Uterus (tissue), 4 donors: ENCODE results near the gene ICA1. TPM values are rescaled to one million over a fixed set of nuclear protein-coding genes. Genes with fewer than 3 reads are reported as not detected.

ENCODE experiments used
- DNase-seq, 2 donors: peaks; one replicate each; pipeline ENCODE4 v3.0.0-alpha.2; 2019 to 2020
- H3K27ac ChIP-seq, 2 donors: fragments of 200-600 bp; sonication (generic); 1 replicate in 1 of 2; 2 replicates in 1 of 2; pipeline ENCODE4 v1.5.1; 2016 to 2018
- H3K27me3 ChIP-seq, 2 donors: fragments of 200-600 bp; sonication (generic); one replicate each; pipeline ENCODE4 v1.5.1; 2018 to 2019; ENCODE audit warnings: control low read depth in 1 of 2
- H3K36me3 ChIP-seq, 2 donors: fragments of 200-600 bp; sonication (generic); one replicate each; pipeline ENCODE4 v1.5.1; 2019; ENCODE audit warnings: control low read depth in 1 of 2
- H3K4me1 ChIP-seq, 2 donors: fragments of 200-600 bp; sonication (generic); one replicate each; pipeline ENCODE4 v1.5.1; 2018 to 2019; ENCODE audit warnings: control low read depth in 1 of 2
- H3K4me3 ChIP-seq, 2 donors: fragments of 200-600 bp; sonication (generic); 1 replicate in 1 of 2; 2 replicates in 1 of 2; pipeline ENCODE4 v1.5.1; 2018 to 2019; ENCODE audit warnings: mild to moderate bottlenecking in 1 of 2
- H3K9me3 ChIP-seq, 2 donors: fragments of 200-600 bp; sonication (generic); one replicate each; pipeline ENCODE4 v1.5.1; 2019; ENCODE audit warnings: control low read depth in 1 of 2
- POLR2A ChIP-seq, 2 donors: fragments of 450-650 bp; IDR thresholded peaks; one replicate each; pipeline ENCODE4 v1.6.1; 2016; ENCODE audit warnings: antibody characterized with exemption in 2 of 2, mild to moderate bottlenecking in 1 of 2, moderate library complexity in 1 of 2
- intact Hi-C: fragments of 100-400 bp; cut with DNase I; formaldehyde crosslinking; loops from one replicate; pipeline ENCODE4 v1.15.1; 2023; ENCODE audit warnings: low total_unique reads
- total RNA-seq, 4 donors: library from RNA; depleted of rRNA in 3 of 4; stranded (reverse); fragments of >200 nt in 3 of 4; gene quantifications; one replicate each; pipeline versions ENCODE4 v1.1.0 to v1.2.4, GENCODE V29; 2014 to 2023
- TF ChIP-seq, protein P1 (sequence below), 4 experiments: fragments of 200-600 bp in 2 of 4; fragments of 450-650 bp in 2 of 4; sonication (generic) in 2 of 4; IDR thresholded peaks; one replicate each; pipeline ENCODE4 v1.5.1; 2016 to 2019; ENCODE audit warnings: antibody characterized with exemption in 4 of 4, mild to moderate bottlenecking in 2 of 4, moderate library complexity in 1 of 4
- donor health status: DM: yes; HTN: yes; CAD: no.

Gene ICA1
- total RNA-seq, 4 donors from 2014 or later = 3.5 to 36.9 (median 28.5) TPM

DNA sequence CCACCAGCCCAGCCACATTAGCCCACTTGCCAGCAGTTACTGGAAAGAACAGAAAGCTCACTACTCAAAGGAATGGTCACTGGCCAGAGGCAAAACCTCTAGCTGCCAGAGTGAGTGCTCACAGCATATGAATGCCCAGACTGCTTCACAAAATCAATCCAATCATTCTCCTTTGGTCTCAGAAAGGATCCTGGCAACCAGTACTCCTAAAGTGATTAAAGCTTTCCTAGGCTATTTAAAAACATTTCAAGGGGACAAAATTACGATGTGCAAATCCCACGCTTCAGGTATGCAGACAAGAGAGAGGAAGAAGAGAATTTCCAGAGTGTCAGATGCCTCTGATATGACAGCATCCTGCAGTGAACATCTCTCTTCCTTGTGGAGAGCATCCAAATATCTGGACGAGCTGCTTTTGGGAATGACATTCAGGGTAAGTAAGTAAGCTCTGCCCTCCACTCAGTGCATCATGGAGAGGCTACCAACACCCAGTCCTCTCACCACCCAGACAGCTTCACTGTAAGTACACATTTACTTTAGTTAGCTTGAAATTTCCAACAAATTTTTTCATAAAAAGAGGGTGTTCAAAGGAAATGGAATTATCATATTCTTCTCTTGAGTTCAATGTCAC is 25.1 kb downstream of the ICA1 start:
- H3K4me3 ChIP-seq = no peak overlapping the region
- TF ChIP-seq POLR2A (IDR thresholded peaks at IDR 0.05) = no peak
- TF ChIP-seq, protein P1, sequence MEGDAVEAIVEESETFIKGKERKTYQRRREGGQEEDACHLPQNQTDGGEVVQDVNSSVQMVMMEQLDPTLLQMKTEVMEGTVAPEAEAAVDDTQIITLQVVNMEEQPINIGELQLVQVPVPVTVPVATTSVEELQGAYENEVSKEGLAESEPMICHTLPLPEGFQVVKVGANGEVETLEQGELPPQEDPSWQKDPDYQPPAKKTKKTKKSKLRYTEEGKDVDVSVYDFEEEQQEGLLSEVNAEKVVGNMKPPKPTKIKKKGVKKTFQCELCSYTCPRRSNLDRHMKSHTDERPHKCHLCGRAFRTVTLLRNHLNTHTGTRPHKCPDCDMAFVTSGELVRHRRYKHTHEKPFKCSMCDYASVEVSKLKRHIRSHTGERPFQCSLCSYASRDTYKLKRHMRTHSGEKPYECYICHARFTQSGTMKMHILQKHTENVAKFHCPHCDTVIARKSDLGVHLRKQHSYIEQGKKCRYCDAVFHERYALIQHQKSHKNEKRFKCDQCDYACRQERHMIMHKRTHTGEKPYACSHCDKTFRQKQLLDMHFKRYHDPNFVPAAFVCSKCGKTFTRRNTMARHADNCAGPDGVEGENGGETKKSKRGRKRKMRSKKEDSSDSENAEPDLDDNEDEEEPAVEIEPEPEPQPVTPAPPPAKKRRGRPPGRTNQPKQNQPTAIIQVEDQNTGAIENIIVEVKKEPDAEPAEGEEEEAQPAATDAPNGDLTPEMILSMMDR (IDR thresholded peaks at IDR 0.05) = no peak
- H3K4me1 ChIP-seq = no peaks in the 10 kb centered on the region
- no peak overlapping the region for H3K27ac ChIP-seq
- H3K27me3 ChIP-seq = no peaks in the 10 kb centered on the region
- intact Hi-C loops = no loop called here
- no peaks in the 10 kb centered on the region for H3K36me3 ChIP-seq
- no peak for DNase-seq
- no peaks in the 10 kb centered on the region for H3K9me3 ChIP-seq

DNA sequence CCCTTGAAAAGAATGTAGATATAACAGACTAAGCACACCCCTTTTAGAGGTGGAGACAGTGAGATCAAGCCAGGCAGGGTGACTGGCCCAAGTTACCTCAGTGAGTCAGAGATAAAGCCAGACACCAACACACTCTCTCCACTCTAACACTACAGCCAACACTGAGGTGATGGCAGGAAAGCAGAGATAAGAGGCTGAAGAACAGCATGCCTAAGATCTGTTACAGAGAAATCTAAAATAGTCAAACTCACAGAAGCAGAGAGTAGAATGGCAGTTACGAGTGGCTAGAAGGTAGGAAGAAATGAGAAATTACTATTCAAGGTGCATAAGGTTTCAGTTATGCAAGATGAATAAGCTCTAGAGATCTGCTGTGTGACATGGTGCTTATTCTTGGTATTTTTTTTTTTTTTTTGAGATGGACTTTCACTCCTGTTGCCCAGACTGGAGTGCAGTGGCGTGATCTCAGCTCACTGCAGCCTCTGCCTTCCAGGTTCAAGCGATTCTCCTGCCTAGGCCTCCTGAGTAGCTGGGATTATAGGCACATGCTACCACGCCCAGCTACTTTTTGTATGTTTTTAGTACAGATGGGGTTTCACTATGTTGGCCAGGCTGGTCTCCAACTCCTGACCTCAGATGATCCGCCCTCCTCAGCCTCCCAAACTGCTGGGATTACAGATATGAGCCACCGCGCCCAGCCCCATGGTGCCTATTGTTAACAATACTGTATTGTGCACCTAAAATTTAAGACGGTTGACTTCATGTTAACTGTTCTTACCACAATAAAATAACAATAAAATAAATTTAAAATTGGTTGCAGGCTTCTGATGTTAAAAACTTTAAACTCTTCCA is 28.7 kb downstream of the ICA1 start:
- Histone ChIP-seq H3K4me1 (no peaks in the 10 kb centered on the region), H3K4me3 (no peak overlapping the region), H3K9me3 (no peaks in the 10 kb centered on the region), H3K27me3 (peaks cover 0 to 1% of the 10 kb centered on the region in 2 donors), H3K27ac (no peak overlapping the region), H3K36me3 (no peaks in the 10 kb centered on the region)
- TF ChIP-seq, protein P1 (IDR thresholded peaks at IDR 0.05) = no peak
- no peak for TF ChIP-seq POLR2A (IDR thresholded peaks at IDR 0.05)
- DNase-seq = no peak
- intact Hi-C loops = no loop called here

DNA sequence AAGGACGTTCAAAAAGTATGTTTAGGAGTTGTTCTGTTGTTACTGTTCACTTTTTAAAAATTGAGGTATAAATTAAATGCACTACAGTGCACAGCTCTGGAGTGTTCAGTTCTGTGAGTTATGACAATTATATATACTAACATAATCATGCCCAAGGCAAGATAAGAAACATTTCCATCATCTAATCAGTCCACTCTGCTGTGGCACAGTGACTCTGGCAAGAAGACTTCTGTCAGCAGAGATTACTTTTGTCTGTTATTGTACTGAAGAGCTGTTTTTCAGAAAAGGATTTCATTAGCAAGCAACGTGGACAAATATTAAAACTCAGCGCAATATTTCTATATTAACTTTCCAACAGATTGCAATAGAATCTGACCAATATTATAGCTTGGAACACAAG is 32.0 kb downstream of the ICA1 start:
- H3K4me3 ChIP-seq = no peak overlapping the region

DNA sequence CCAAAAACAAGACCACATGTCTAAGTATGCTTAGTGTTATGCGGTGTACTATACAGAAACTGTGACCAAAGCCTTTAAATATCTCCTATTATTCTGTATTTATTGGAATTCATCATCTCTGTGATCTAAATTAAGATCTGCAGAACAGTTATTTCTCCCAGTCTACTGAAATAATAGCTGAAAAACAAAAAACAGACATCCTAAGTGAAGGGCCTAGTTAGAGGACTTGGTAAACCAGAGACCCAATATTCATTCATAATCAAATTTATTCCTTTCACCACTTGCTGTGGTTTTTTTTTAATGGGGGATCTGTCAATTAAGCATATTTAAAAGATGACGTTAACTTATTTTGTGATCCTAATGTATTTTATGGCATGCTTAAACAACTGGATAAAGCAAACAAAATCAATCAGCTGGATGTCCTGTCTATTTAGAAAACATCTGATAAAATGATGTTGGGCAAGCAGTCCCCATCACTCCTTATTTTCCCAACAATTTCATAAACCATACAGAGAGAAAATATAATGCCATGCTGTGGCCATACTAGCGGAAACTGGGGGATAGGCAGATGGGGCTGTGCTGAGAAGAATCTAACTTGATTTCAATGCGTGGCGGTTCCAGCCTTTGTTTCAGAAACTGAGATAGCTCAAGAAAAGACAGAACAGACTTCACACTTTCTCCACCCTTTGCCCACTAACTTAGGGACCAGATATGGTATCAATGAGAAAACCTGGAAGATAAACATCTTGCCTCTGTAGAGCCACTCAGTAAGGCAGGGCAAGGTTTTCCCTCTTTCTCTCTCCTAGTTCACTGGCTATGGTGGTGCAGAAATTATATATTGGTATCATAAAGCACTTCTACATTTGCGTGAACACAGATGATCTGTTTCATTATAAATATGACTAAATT is 32.9 kb downstream of the ICA1 start:
- H3K4me3 ChIP-seq = no peak overlapping the region
- H3K36me3 ChIP-seq = no peaks in the 10 kb centered on the region
- no peak for DNase-seq
- intact Hi-C loops = no loop called here
- H3K27ac ChIP-seq = no peak overlapping the region
- peaks cover 0 to 5% of the 10 kb centered on the region in 2 donors for H3K27me3 ChIP-seq
- no peaks in the 10 kb centered on the region for H3K4me1 ChIP-seq
- no peak for TF ChIP-seq POLR2A (IDR thresholded peaks at IDR 0.05)
- TF ChIP-seq, protein P1 (IDR thresholded peaks at IDR 0.05) = no peak
- H3K9me3 ChIP-seq = no peaks in the 10 kb centered on the region

More for the DNA sequence above, 32.0 kb downstream of the ICA1 start:
- Histone ChIP-seq H3K9me3 (no peaks in the 10 kb centered on the region), H3K4me1 (no peaks in the 10 kb centered on the region), H3K27ac (no peak overlapping the region), H3K36me3 (no peaks in the 10 kb centered on the region), H3K27me3 (peaks cover 0 to 5% of the 10 kb centered on the region in 2 donors)
- intact Hi-C loops = no loop called here
- TF ChIP-seq, protein P1 (IDR thresholded peaks at IDR 0.05) = no peak
- no peak for TF ChIP-seq POLR2A (IDR thresholded peaks at IDR 0.05)
- DNase-seq = no peak
